AG08395 (cell line): ENCODE data around the gene COX8C.
A peak's percentile ranks its signal among the peaks of the same experiment; 100 is the strongest.
"Not testable (repeated sequence)": the region's sequence is repeated elsewhere in the genome, so short reads cannot be mapped to it uniquely, and the experiment has no call there.

Experiments used
- DNase-seq: peaks from one replicate; pipeline ENCODE4 v3.0.0; 2012; ENCODE audit warnings: mixed read lengths, low spot score

The COX8C gene

GRCh38 chr14:93320489-93320888, 26.5 kb upstream of the COX8C start:
- no peak for DNase-seq

GRCh38 chr14:93322929-93323599, 23.9 kb upstream of the COX8C start:
- DNase-seq = no peak

GRCh38 chr14:93323600-93324174, 23.3 kb upstream of the COX8C start:
- no peak for DNase-seq

GRCh38 chr14:93326196-93326595, 20.8 kb upstream of the COX8C start:
- DNase-seq = no peak

GRCh38 chr14:93328546-93328945, 18.4 kb upstream of the COX8C start:
- DNase-seq = no peak

GRCh38 chr14:93329965-93330608, 16.9 kb upstream of the COX8C start:
- no peak for DNase-seq

- DNase-seq = no peak
Measured at GRCh38 chr14:93330609-93331000, 16.4 kb upstream of the COX8C start.

- DNase-seq = no peak
Measured at GRCh38 chr14:93331002-93331727, 15.8 kb upstream of the COX8C start.

GRCh38 chr14:93331728-93332396, 15.1 kb upstream of the COX8C start:
- no peak for DNase-seq

- DNase-seq = peak; percentile 48
Measured at GRCh38 chr14:93332397-93332852, 14.6 kb upstream of the COX8C start.

- DNase-seq = peak; percentile 99
Measured at GRCh38 chr14:93332853-93333630, 13.9 kb upstream of the COX8C start, which contains the start of gene BTBD7. BTBD7 (minus strand) TSS chr14:93333036; CDS start chr14:93296051, 36,985 bp downstream.

GRCh38 chr14:93333631-93334103, 13.3 kb upstream of the COX8C start:
- no peak for DNase-seq

GRCh38 chr14:93337143-93337753, 9.7 kb upstream of the COX8C start:
- no peak for DNase-seq

- no peak for DNase-seq
Measured at GRCh38 chr14:93337884-93338283, 9.1 kb upstream of the COX8C start.

- DNase-seq = no peak
Measured at GRCh38 chr14:93343266-93343665, 3.7 kb upstream of the COX8C start.

GRCh38 chr14:93343797-93344196, 3.2 kb upstream of the COX8C start:
- DNase-seq = no peak

GRCh38 chr14:93347850-93348249, 868 bp downstream of the COX8C start:
- no peak for DNase-seq

GRCh38 chr14:93348292-93348691, 1.3 kb downstream of the COX8C start:
- no peak for DNase-seq

GRCh38 chr14:93354873-93355272, 7.9 kb downstream of the COX8C start:
- not testable (repeated sequence) for DNase-seq

GRCh38 chr14:93368996-93369712, 22.2 kb downstream of the COX8C start:
- DNase-seq = no peak
